Body of pancreas (tissue), 4 donors: Measurements from ENCODE around the gene YWHAG. TPM values are rescaled to one million over a fixed set of nuclear protein-coding genes. Genes with fewer than 3 reads are reported as not detected.
A peak's percentile ranks its signal among the peaks of the same experiment; 100 is the strongest.

Source experiments
- ATAC-seq: fragments of 150-250 bp; one replicate; pipeline ENCODE4 v1.9.1; 2016
- DNase-seq, 4 donors: peaks; one replicate each; pipeline ENCODE4 v3.0.0-alpha.2; 2019
- H3K27ac ChIP-seq, 4 donors: fragments of 200-600 bp; sonication (generic); 1 replicate in 3 of 4; 2 replicates in 1 of 4; pipeline versions ENCODE4 v1.5.1 to v1.6.1; 2016 to 2019; ENCODE audit warnings: mild to moderate bottlenecking in 1 of 4, mixed read lengths in 1 of 4, moderate library complexity in 1 of 4
- H3K27me3 ChIP-seq, 2 donors: fragments of 200-600 bp; sonication (generic); one replicate each; pipeline ENCODE4 v1.6.0; 2016; ENCODE audit warnings: mild to moderate bottlenecking in 1 of 2
- H3K36me3 ChIP-seq, 2 donors: fragments of 200-600 bp; sonication (generic); replicated peaks in 1 of 2; 2 replicates each; pipeline ENCODE4 v1.5.1; 2016; ENCODE audit warnings: low read depth in 2 of 2; ENCODE audit not compliant: insufficient read depth in 1 of 2
- H3K4me1 ChIP-seq: fragments of 200-600 bp; sonication (generic); one replicate; pipeline ENCODE4 v1.6.0; 2016
- H3K4me3 ChIP-seq, 2 donors: fragments of 200-600 bp; sonication (generic); 1 replicate in 1 of 2; 2 replicates in 1 of 2; pipeline ENCODE4 v1.5.1; 2016 to 2019
- H3K9me3 ChIP-seq, 3 donors: fragments of 200-600 bp; sonication (generic); 1 replicate in 2 of 3; 2 replicates in 1 of 3; pipeline ENCODE4 v1.5.1; 2016
- POLR2A ChIP-seq, 3 donors: fragments of 450-650 bp; IDR thresholded peaks; one replicate each; pipeline ENCODE4 v1.6.1; 2016; ENCODE audit warnings: antibody characterized with exemption in 3 of 3, mild to moderate bottlenecking in 2 of 3
- WGBS, 2 donors: methylation state at CpG; one replicate each; pipeline ENCODE4 v1.1.5; 2017; 5-methylcytosine and 5-hydroxymethylcytosine counted together
- intact Hi-C: fragments of 100-400 bp; cut with DNase I; formaldehyde crosslinking; loops from one replicate; pipeline ENCODE4 v1.15.1; 2023
- total RNA-seq, 2 donors: library from RNA; depleted of rRNA; stranded (reverse); fragments of >200 nt; gene quantifications; one replicate each; pipeline ENCODE4 v1.1.0, GENCODE V29; 2016
- TF ChIP-seq, protein P1 (sequence below), 7 experiments: fragments of 450-650 bp in 4 of 7; fragments of 200-600 bp in 3 of 7; sonication (generic) in 3 of 7; IDR thresholded peaks; one replicate each; pipeline ENCODE4 v1.5.1; 2016 to 2019; ENCODE audit warnings: antibody characterized with exemption in 7 of 7

The YWHAG gene
- total RNA-seq, 2 donors from 2014 or later, result 24.1 to 60.0 TPM

DNA sequence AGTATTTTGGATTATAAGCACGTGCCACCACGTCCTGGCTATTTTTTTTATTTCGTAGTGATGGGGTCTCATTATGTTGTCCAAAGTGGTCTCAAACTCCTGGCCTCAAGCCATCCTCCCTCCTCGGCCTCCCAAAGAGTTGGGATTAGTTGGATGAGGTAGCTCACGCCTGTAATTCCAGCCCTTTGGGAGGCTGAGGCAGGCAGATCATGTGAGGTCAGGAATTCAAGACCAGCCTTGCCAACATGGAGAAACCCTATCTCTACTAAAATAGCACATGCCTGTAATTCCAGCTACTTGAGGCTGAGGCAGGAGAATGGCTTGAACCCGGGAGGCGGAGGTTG, 21.8 kb upstream of the YWHAG start:
- peak overlapping the region; percentile 87 to 94 (median 92) for H3K27ac ChIP-seq
- H3K4me1 ChIP-seq, result peaks cover 17% of the 10 kb centered on the region
- ATAC-seq (no peak), DNase-seq (no peak)
- no peak for TF ChIP-seq POLR2A (IDR thresholded peaks at IDR 0.05)
- H3K9me3 ChIP-seq, result no peaks in the 10 kb centered on the region
- no peaks in the 10 kb centered on the region for H3K27me3 ChIP-seq
- 62 to 74% methylated on average over 7 of the region's 7 CpGs for WGBS, 2 donors
- intact Hi-C loops, result no loop called here
- H3K36me3 ChIP-seq, result no peaks in the 10 kb centered on the region
- peak overlapping the region in 1 of 2 donors; percentile 3 for H3K4me3 ChIP-seq

DNA sequence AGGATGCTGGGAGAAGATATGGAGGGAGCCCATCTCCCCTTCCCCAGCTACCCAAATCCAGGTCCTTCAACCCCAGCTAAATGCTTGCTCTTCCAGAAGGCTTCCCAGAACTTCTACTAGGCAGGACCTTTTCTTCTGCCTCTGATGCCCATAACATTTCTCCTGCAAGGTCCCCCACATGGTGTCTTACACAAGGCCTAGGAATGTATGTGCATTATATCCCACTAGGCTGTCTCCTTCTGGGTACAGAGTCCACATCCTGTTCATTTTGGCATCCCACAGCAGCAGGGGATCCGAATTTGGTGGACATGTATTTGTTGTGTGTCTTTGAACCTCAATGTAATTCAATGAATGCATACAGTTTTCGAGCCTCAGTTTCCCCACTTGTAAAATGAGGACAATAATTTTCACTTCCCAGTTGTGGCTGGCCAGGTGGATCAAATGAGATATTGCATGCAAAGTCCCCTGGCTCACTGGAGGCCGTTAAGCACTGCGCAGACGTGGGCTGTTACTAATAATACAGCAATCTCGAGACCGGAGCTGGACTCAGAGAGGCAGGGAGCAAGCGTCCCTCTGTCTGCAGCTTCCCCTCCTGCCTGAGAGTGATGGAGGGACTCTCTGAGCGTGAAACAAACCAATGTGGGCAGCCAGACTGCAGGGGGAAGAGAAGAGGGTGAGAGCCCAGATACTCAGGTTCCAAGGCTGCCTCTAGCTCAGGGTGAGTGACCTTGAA, 18.6 kb upstream of the YWHAG start:
- no peak for TF ChIP-seq POLR2A (IDR thresholded peaks at IDR 0.05)
- TF ChIP-seq, protein P1, sequence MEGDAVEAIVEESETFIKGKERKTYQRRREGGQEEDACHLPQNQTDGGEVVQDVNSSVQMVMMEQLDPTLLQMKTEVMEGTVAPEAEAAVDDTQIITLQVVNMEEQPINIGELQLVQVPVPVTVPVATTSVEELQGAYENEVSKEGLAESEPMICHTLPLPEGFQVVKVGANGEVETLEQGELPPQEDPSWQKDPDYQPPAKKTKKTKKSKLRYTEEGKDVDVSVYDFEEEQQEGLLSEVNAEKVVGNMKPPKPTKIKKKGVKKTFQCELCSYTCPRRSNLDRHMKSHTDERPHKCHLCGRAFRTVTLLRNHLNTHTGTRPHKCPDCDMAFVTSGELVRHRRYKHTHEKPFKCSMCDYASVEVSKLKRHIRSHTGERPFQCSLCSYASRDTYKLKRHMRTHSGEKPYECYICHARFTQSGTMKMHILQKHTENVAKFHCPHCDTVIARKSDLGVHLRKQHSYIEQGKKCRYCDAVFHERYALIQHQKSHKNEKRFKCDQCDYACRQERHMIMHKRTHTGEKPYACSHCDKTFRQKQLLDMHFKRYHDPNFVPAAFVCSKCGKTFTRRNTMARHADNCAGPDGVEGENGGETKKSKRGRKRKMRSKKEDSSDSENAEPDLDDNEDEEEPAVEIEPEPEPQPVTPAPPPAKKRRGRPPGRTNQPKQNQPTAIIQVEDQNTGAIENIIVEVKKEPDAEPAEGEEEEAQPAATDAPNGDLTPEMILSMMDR (IDR thresholded peaks at IDR 0.05), result no peak
- peaks cover 17% of the 10 kb centered on the region for H3K4me1 ChIP-seq
- intact Hi-C loops, result no loop called here
- H3K9me3 ChIP-seq, result no peaks in the 10 kb centered on the region
- no peaks in the 10 kb centered on the region for H3K27me3 ChIP-seq
- no peak overlapping the region for H3K27ac ChIP-seq
- WGBS, 2 donors, result 50 to 62% methylated on average over 6 to 9 of the region's 9 CpGs
- DNase-seq (no peak), ATAC-seq (no peak)
- no peak overlapping the region for H3K4me3 ChIP-seq
- H3K36me3 ChIP-seq, result no peaks in the 10 kb centered on the region

DNA sequence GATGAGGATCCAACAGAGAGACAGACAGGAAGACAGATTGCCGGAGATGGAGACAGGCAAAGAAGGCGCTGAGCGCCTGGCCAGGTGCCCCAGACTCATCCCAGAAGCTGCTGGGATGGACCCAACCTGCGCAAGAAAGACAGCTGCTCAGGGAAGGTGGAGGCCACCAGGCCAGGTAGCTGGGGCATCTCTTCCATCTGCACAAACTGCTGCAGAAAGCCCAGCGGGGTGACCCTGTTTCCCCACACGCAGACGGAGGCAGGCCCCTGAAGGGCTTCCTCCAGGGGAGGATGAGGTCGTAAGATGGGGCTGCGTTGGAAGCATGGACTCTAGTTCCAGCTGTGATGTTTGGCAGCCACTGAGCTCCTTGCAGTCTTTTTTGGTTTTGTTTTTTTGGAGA, 16.5 kb upstream of the YWHAG start:
- no peak for TF ChIP-seq POLR2A (IDR thresholded peaks at IDR 0.05)
- TF ChIP-seq, protein P1 (IDR thresholded peaks at IDR 0.05), result no peak
- Histone ChIP-seq H3K27ac (no peak overlapping the region), H3K4me3 (no peak overlapping the region), H3K27me3 (no peaks in the 10 kb centered on the region), H3K9me3 (no peaks in the 10 kb centered on the region), H3K4me1 (peaks cover 10% of the 10 kb centered on the region), H3K36me3 (no peaks in the 10 kb centered on the region)
- ATAC-seq, result no peak
- 80 to 95% methylated on average over 4 to 9 of the region's 9 CpGs for whole genome bisulfite sequencing, 2 donors
- no peak for DNase-seq
- intact Hi-C loops, result no loop called here

DNA sequence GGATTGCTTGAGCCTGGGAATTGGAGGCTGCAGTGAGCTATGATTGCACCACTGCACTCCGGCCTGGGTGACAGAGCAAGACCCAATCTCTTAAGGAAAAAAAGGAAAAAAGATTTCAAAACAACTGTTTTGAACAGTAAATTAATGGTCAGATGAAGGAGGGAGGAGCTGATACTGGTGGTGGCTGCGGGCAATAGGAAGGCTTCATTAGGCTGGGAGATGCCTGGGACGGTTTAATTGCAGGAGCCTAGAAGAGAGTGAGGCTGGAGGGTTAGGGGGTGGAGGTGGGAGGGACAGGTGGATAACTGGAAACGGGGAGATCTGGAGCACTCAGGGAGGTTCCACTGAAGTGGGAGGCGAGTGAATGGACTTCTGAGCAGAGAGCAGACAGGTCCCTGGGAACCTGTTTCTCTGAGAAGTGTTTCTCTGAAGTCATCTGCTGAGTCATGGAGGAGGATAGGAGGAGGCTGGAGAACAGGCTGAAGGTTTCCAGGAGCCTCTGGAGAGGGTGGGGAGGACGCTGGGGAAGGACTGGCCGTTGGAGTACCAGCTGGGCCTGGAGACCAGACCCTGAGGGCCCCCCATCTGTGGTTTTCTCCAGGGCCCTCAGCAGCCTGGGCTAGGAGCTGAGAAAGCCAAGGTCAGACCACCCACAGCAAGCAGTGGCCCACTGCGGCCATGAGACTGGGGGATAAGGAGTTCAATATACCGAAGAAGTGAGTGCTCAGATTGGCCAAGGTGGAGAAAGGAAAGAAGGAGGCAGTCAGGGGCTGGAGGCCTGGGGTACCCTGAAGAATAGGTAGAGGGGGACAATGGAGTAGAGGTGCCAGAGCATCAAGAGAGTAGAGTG, 14.4 kb upstream of the YWHAG start:
- Histone ChIP-seq H3K27me3 (no peaks in the 10 kb centered on the region), H3K36me3 (no peaks in the 10 kb centered on the region), H3K4me1 (no peaks in the 10 kb centered on the region), H3K27ac (no peak overlapping the region), H3K9me3 (no peaks in the 10 kb centered on the region), H3K4me3 (no peak overlapping the region)
- WGBS, 2 donors, result 66 to 78% methylated on average over 9 of the region's 9 CpGs
- intact Hi-C loops, result no loop called here
- DNase-seq (peak in 1 of 4 donors; percentile 11), ATAC-seq (peak; percentile 45)
- TF ChIP-seq, protein P1 (IDR thresholded peaks at IDR 0.05), result no peak
- no peak for TF ChIP-seq POLR2A (IDR thresholded peaks at IDR 0.05)

DNA sequence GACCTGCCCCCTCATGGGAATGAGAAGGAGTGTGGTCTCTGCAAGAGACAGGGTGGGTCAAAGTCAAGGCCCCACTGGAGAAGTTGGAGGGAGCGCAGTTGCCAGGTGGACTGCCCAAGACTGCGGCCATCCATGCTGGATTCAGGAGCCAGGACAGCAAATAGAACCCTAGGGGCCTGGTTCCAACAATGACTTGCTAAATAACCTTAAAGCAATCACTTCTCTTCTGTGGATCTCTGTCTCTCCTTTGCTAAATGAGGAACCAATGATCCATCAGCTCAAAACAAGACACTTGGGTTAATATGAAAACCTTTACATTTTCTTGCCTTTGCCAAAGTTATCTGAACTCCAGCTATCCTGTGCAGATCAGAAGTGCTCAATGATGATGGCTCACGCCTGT, 12.6 kb upstream of the YWHAG start:
- TF ChIP-seq, protein P1 (IDR thresholded peaks at IDR 0.05), result no peak
- no peak for TF ChIP-seq POLR2A (IDR thresholded peaks at IDR 0.05)
- DNase-seq (no peak), ATAC-seq (no peak)

More for the DNA sequence above, 12.6 kb upstream of the YWHAG start:
- H3K36me3 ChIP-seq, result no peaks in the 10 kb centered on the region
- H3K27ac ChIP-seq, result no peak overlapping the region
- H3K4me1 ChIP-seq, result no peaks in the 10 kb centered on the region
- WGBS, 2 donors, result 90 to 94% methylated on average over 3 of the region's 3 CpGs
- H3K4me3 ChIP-seq, result no peak overlapping the region
- intact Hi-C loops, result no loop called here
- no peaks in the 10 kb centered on the region for H3K9me3 ChIP-seq
- H3K27me3 ChIP-seq, result no peaks in the 10 kb centered on the region
